NOMO-1 treated with dmso at 0.1 percent for 144 hours (cell line): ENCODE data around the gene ZCCHC4.
A peak's percentile ranks its signal among the peaks of the same experiment; 100 is the strongest.
"Not testable (repeated sequence)": the region's sequence is repeated elsewhere in the genome, so short reads cannot be mapped to it uniquely, and the experiment has no call there.

Experiments used
- DNase-seq: peaks from one replicate; lab custom pipeline; 2025; ENCODE audit not compliant: unreplicated experiment; lab: John Stamatoyannopoulos, UW

ZCCHC4 gene

GRCh38 chr4:25320773-25321172, 8.2 kb downstream of the ZCCHC4 start:
- peak; percentile 78 for DNase-seq

- DNase-seq, result no peak
These were observed 9.1 kb downstream of the ZCCHC4 start for GRCh38 chr4:25321703-25322102.

GRCh38 chr4:25328463-25328862, 15.9 kb downstream of the ZCCHC4 start:
- DNase-seq, result not testable (repeated sequence)

GRCh38 chr4:25330335-25330734, 17.8 kb downstream of the ZCCHC4 start:
- DNase-seq, result no peak

GRCh38 chr4:25330905-25331808, 18.6 kb downstream of the ZCCHC4 start:
- DNase-seq, result no peak

- DNase-seq, result no peak
These were observed 31.1 kb downstream of the ZCCHC4 start for GRCh38 chr4:25343671-25344070.

- no peak for DNase-seq
These were observed 33.2 kb downstream of the ZCCHC4 start for GRCh38 chr4:25345744-25346143.

- no peak for DNase-seq
These were observed 34.3 kb downstream of the ZCCHC4 start for GRCh38 chr4:25346913-25347312.

- no peak for DNase-seq
These were observed 34.9 kb downstream of the ZCCHC4 start for GRCh38 chr4:25347473-25347872.

- DNase-seq, result no peak
These were observed 35.4 kb downstream of the ZCCHC4 start for GRCh38 chr4:25347971-25348370.

GRCh38 chr4:25350561-25350960, 38.0 kb downstream of the ZCCHC4 start:
- no peak for DNase-seq

GRCh38 chr4:25351777-25352416, 39.3 kb downstream of the ZCCHC4 start:
- no peak for DNase-seq

GRCh38 chr4:25356068-25356467, 43.5 kb downstream of the ZCCHC4 start:
- DNase-seq, result no peak

- no peak for DNase-seq
These were observed 46.1 kb downstream of the ZCCHC4 start for GRCh38 chr4:25358515-25359275.

- no peak for DNase-seq
These were observed 48.7 kb downstream of the ZCCHC4 start for GRCh38 chr4:25361253-25361652.

- no peak for DNase-seq
These were observed 54.5 kb downstream of the ZCCHC4 start for GRCh38 chr4:25367004-25367621.

- no peak for DNase-seq
These were observed 55.3 kb downstream of the ZCCHC4 start for GRCh38 chr4:25367877-25368276.

GRCh38 chr4:25368315-25368714, 55.7 kb downstream of the ZCCHC4 start:
- DNase-seq, result no peak

GRCh38 chr4:25370242-25370641, 57.7 kb downstream of the ZCCHC4 start:
- DNase-seq, result no peak

- DNase-seq, result not testable (repeated sequence)
These were observed 60.0 kb downstream of the ZCCHC4 start for GRCh38 chr4:25372549-25372948.
